ENCODE measurements around the gene DYRK1B. TPM values are rescaled to one million over a fixed set of nuclear protein-coding genes. Genes with fewer than 3 reads are reported as not detected.

Gene DYRK1B
- total RNA-seq, 1 donor from 2014 or later = 54.0 TPM

DNA sequence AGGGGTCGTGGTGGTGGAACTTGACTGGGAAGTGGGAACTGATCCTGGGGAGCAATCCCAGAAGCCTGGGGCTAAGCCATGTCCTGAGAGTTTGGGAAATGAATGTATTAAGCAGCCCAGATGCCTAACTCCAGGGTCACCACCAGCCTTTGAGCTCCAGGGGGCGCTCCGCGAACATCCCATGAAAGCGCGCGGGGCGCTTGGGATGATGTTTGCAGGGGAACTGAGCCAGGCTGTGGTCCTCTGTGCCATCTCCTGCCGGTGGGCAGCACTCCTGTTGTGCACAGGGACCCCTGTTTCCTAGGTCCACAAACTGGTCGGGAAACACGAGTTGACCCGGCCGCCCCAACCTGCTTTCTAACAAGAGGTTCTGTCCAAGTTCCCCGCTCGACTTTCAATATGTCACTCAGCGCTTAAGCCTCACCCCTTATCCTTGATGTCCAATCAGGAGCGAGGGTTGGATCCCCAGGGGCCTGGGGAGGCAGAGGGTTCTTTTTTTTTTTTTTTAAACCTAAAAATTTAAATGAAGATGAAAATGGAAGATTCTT lies 40.9 kb downstream of the DYRK1B start:
- H3K9me3 Mint-ChIP-seq = peaks cover 7% of the 10 kb centered on the region

DNA sequence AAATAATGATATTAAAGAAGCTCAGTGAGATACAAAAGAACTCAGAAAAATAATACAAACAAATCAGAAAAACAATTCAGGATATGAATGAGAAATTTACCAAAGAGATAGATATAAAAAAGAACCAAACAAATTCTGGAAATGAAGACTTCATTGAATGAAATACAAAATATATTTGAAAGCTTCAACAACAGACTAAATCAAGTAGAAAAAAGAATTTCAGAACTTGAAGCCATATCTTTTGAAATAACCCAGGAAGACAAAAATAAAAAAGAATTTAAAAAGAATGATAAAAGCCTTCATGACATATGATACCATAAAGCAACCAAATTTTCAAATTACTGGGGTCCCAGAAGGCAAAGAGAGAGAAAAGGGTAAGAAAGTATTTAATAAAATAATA lies 45.7 kb downstream of the DYRK1B start:
- peaks cover 41% of the 10 kb centered on the region for H3K27me3 Mint-ChIP-seq (ENCODE audit: low read depth)
- peaks cover 2% of the 10 kb centered on the region for H3K36me3 Mint-ChIP-seq
- H3K4me1 Mint-ChIP-seq = no peaks in the 10 kb centered on the region
- H3K27ac Mint-ChIP-seq = no peak overlapping the region
- peaks cover 10% of the 10 kb centered on the region for H3K9me3 Mint-ChIP-seq
- no peak for DNase-seq (ENCODE audit: low spot score in 2 of 2, unreplicated experiment in 2 of 2)
- TF ChIP-seq, protein P1, sequence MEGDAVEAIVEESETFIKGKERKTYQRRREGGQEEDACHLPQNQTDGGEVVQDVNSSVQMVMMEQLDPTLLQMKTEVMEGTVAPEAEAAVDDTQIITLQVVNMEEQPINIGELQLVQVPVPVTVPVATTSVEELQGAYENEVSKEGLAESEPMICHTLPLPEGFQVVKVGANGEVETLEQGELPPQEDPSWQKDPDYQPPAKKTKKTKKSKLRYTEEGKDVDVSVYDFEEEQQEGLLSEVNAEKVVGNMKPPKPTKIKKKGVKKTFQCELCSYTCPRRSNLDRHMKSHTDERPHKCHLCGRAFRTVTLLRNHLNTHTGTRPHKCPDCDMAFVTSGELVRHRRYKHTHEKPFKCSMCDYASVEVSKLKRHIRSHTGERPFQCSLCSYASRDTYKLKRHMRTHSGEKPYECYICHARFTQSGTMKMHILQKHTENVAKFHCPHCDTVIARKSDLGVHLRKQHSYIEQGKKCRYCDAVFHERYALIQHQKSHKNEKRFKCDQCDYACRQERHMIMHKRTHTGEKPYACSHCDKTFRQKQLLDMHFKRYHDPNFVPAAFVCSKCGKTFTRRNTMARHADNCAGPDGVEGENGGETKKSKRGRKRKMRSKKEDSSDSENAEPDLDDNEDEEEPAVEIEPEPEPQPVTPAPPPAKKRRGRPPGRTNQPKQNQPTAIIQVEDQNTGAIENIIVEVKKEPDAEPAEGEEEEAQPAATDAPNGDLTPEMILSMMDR (IDR thresholded peaks at IDR 0.05; ENCODE audit: unreplicated experiment) = no peak
- no peak overlapping the region for H3K4me3 Mint-ChIP-seq

More for the DNA sequence above, 40.9 kb downstream of the DYRK1B start:
- peak overlapping the region; percentile 51 for H3K4me3 Mint-ChIP-seq
- TF ChIP-seq, protein P1 (IDR thresholded peaks at IDR 0.05; ENCODE audit: unreplicated experiment) = peak; percentile 83
- peaks cover 27% of the 10 kb centered on the region for H3K27me3 Mint-ChIP-seq (ENCODE audit: low read depth)
- peak; percentile 60 to 85 for DNase-seq (ENCODE audit: low spot score in 2 of 2, unreplicated experiment in 2 of 2)
- no peak overlapping the region for H3K27ac Mint-ChIP-seq
- peaks cover 2% of the 10 kb centered on the region for H3K36me3 Mint-ChIP-seq
- H3K4me1 Mint-ChIP-seq = no peaks in the 10 kb centered on the region

DNA sequence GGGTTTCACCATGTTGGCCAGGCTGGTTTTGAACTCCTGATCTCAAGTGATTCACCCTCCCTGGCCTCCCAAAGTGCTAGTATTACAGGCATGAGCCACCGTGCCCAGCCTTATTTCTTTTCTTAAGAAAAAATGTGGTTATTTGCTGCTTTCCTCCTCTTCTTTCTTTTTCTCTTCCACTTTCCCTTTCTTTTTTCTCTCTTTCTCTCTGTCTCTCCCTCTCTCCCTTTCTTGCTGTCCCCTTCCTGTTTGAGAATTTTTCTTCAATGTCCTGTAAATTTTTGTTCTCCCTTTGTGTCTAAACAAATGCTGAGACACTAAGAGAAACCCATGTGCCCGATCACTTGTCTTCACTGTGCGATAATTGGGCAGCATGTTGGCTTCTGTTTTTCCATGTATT lies 53.1 kb downstream of the DYRK1B start:
- no peak overlapping the region for H3K27ac Mint-ChIP-seq
- TF ChIP-seq, protein P1 (IDR thresholded peaks at IDR 0.05; ENCODE audit: unreplicated experiment) = no peak
- peaks cover 77% of the 10 kb centered on the region for H3K27me3 Mint-ChIP-seq (ENCODE audit: low read depth)
- no peak overlapping the region for H3K4me3 Mint-ChIP-seq
- no peaks in the 10 kb centered on the region for H3K4me1 Mint-ChIP-seq
- DNase-seq (ENCODE audit: low spot score in 2 of 2, unreplicated experiment in 2 of 2) = no peak
- no peaks in the 10 kb centered on the region for H3K36me3 Mint-ChIP-seq
- H3K9me3 Mint-ChIP-seq = no peaks in the 10 kb centered on the region

DNA sequence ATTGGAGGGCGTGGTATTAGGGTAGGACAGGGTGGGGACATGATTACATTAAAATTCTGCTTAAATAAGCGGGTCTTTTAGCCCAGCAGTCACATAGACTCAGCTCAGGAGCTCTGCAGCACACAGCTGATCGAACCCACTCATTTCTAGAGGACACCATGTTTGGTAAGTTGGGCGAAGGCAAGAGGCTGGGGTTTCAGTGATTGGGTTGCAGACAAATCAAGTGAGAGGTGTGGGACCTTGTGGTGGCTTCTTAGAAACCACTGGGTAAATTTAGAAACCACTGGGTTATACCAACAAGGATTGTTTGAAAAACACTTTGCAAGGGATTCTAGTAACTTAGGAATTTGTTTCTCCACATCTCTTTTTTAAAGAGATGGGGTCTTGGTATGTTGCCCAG lies 55.2 kb downstream of the DYRK1B start, which contains the start of gene LEUTX:
LEUTX (plus strand) TSS at position 92 of the 400 bp plus-strand sequence; CDS start at position 159, 67 bp downstream.
- TF ChIP-seq, protein P1 (IDR thresholded peaks at IDR 0.05; ENCODE audit: unreplicated experiment) = no peak

More for the DNA sequence above, 55.2 kb downstream of the DYRK1B start, which contains the start of gene LEUTX:
- Mint-ChIP-seq H3K36me3 (no peaks in the 10 kb centered on the region), H3K27me3 (ENCODE audit: low read depth) (peaks cover 68% of the 10 kb centered on the region), H3K4me3 (no peak within 1 kb of the TSS), H3K4me1 (no peaks in the 10 kb centered on the region), H3K9me3 (no peaks in the 10 kb centered on the region), H3K27ac (no peak within 1 kb of the TSS)
- DNase-seq (ENCODE audit: low spot score in 2 of 2, unreplicated experiment in 2 of 2) = no peak

Small RNAs within 50 kb of the gene (microRNA-seq; reads per million reads assigned to microRNA genes)
- not detected for gene MIR6719

Other genes with a start within 250 kb of the DYRK1B start
- gene LGALS13, start 231.6 kb downstream of the DYRK1B start, total RNA-seq = not detected in 3 replicates
- not detected in 3 replicates for gene LGALS16, start 178.2 kb downstream of the DYRK1B start, total RNA-seq
- 0.71 to 0.92 TPM (median 0.72 TPM) in 3 replicates for gene LGALS14, start 129.7 kb downstream of the DYRK1B start, total RNA-seq
- gene CLC, start 96.1 kb downstream of the DYRK1B start, total RNA-seq = not detected in 3 replicates
- gene LEUTX, start 55.3 kb downstream of the DYRK1B start, total RNA-seq = not detected in 3 replicates
- gene FBL, start 12.2 kb upstream of the DYRK1B start, total RNA-seq = 273 to 278 TPM (median 274 TPM) in 3 replicates
- 1.7 to 2.5 TPM (median 2.3 TPM) in 3 replicates for gene FCGBP, start 100.5 kb upstream of the DYRK1B start, total RNA-seq
- gene PSMC4, start 137.0 kb upstream of the DYRK1B start, total RNA-seq = 81.3 to 85.8 TPM (median 83.2 TPM) in 3 replicates
- gene ZNF546, start 162.9 kb upstream of the DYRK1B start, total RNA-seq = 6.8 to 9.8 TPM (median 8.7 TPM) in 3 replicates
- gene ZNF780B, start 222.1 kb upstream of the DYRK1B start, total RNA-seq = 34.7 to 42.3 TPM (median 35.1 TPM) in 3 replicates

All from mesothelial cell of epicardium (in vitro differentiated cells).